NCI-H2171 treated with DMSO at 0.1 percent for 48 hours (cell line): ENCODE results near the gene PLCH2.

Experiments used
- DNase-seq: peaks from one replicate; lab custom pipeline; 2025; lab: John Stamatoyannopoulos, UW

PLCH2 gene

DNA sequence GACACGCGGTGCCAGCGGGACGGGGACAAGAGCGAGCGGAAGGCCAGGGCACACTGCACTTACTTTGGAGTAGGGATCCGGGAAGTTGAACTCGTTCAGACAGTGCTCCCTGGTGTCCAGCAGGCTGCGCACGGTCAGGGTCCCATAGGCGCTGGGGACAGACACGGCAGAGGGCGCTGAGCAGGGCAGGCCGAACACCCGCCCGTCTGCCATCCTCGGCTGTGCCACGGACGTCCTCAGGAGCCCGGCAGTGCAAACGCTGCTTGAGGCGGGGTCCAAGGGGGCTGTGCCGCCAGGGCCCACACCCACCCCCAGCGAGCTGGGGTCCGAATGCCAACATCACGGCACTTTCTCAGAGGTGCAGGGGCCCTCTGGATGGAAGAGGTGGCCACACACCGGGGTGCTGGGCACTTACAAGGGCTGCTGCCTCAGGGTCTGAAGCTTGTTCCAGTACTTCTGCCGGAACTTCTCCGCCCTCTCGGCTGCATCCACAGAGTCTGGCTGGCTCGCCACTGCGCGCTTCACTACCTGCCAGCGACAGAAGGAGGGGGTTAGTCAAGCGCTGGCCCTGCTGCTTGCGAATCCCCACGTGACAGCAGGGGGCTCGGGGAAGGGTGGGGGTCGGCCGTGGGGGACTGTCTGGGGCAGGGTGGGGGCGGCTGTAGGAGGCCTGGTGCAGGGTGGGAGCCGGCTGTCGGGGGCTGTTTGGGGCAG lies 38.0 kb downstream of the PLCH2 start:
- DNase-seq: no peak

DNA sequence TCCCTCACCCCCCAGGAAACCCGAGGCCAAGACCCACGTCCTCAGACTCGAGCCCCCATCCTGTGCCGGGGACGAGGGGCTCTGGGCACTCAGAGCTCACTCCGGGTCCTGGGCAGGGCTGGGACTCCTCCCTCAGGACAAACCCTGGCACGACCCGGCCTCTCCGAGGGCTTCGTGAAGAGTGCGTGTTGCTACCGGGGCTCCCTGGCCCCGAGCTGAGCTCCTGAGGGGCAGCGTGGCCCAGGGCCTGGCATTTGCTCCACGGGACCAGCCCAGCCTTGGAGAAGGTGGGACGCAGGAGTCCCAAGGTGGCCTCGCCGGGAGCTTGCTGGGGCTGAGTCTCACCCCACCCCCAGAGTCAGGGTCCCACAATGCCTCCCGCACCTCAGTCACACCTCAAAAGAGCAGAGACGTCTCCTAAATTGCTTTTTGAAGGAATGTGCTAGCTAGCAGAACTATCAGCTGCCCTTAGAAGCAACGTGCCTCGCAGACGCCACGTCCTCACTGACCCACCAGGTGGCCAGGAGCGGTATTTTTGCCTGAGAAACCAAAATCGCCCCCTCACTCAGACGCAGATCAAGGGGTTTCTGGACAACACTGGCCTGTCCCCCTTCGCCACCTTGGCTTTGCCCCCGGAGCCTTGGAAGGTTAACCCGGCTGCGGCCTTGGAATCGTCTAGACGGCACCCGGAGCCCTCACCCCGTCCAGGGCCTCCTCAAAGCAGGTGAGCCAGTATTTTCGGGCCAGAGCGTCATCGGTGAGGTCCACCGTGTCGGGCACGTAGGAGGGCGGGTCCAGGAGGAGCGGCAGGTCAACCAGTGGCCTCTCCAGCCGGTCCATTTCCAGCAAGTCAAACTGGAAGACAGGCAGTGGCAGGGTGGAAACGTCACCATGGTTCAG lies 39.0 kb downstream of the PLCH2 start:
- no peak for DNase-seq

DNA sequence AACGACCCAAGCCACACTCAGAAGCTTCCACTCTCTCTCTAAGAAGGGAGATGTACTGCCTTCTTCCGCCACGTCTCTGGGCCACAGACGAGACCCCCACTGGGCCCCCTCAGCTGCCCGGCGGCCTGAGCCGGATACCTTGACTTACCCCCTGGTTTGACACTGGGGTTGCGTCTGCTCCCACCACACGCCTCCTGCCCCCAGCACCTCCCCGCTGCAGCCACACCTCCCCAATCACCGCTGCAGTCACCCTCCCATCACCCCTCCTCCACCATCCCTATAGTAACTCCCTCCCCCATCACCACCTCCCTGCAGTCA lies 39.6 kb downstream of the PLCH2 start:
- no peak for DNase-seq

DNA sequence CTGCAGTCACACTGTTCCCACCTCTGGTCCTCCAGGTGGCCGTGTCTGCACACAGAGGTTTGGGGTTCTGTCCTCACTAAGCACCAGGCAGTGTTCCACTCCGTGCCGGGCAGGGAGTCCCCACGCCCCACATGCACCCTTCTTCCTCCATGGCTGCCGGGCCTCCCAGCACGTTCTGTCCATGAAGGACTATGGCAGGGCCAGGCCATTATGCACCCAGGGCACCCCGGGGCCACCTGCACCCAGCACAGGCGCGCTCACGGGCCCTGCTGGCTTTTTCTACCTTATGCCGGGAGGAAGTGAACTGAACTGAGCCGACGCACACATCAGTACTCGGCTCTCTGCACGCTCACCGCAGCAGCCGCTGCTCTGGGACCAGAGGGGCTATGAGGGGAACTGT lies 40.0 kb downstream of the PLCH2 start:
- no peak for DNase-seq

DNA sequence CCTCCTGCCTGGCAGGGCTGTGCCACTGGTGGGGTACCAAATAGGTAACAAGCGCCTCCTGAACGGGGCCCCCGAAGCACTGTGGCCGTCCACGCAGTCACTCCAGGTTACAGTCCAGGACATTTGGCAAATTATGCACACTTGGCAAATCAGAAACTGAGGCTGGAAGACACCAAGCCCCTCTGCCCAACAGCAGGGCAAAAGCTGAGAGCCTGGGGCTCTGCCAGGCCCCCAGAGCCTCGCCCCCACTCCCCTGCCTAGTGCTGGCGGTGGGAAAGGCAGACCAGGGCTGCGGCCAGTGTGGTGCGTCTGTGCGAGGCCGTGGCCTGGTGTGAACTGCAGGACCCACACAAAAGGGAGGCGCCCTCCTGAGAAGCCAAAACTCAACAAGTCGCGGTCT lies 40.9 kb downstream of the PLCH2 start:
- DNase-seq: no peak

DNA sequence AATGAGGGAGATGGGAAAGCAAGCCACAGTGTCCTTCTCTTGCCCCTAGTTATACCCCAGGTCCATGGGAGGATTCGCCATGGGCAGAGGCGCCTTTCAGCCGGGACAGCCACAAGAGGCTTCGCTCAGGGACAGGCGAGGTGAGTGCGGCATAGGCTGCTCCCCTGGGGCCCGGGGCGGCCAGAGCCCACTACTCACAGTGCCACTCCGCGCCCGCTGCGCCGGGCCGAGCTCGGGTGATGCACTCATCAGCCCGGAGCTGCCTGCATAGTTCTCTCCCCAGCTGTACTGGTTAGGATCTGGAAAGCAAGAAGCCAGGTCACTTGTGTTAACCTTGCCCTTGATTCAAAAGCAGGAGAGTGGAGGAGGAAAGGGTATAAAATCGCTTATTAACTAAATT lies 41.9 kb downstream of the PLCH2 start:
- no peak for DNase-seq

DNA sequence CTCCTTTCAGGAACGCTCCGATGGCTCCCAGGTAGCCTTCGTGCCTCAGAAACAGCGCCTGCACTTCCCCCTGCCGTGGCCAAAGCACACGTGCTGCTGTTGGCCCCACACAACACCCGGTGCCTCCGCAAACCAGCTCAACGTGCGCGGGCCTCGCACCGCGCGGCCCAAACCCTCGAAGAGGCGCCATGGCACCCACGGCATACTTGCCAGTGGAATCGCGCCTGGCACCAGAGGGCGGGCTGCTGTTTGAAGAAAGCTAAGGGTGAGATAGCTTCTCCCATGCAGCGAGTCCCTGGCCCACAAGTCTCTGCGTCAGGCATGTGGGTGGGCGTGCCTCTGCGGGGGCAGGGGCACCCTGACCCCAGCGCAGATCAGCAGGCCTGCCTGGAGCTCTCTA lies 42.4 kb downstream of the PLCH2 start:
- DNase-seq: no peak

DNA sequence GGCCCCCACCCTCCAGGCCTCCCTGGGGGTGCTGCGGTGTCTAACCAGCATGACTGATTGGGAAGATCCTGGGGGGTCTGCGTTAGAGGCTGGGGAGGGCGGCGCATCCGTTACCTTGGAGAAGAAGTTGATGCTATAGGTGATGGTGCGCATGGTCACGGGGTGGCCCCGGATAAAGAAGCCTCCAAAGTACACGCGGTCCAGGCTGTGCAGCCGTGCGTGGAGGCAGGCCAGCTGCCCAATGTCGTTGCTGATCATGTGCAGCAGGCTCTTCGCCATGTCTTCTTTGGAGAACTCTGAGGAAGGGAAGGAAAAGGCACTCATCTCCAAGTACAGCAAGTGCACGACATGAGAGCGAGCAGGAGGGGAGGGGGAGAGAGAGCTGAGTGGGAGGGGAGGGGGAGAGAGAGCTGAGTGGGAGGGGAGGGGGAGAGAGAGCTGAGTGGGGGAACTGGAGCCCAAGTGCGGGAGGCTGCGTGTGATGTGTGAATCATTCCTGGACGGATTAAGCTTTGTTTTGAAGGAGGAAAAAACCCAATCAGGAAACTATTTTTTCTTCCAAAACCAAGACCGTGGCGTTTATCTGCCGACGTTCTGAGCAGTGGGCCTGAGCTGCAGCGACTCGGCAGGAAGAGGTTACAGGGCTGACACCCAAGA lies 43.1 kb downstream of the PLCH2 start:
- no peak for DNase-seq

DNA sequence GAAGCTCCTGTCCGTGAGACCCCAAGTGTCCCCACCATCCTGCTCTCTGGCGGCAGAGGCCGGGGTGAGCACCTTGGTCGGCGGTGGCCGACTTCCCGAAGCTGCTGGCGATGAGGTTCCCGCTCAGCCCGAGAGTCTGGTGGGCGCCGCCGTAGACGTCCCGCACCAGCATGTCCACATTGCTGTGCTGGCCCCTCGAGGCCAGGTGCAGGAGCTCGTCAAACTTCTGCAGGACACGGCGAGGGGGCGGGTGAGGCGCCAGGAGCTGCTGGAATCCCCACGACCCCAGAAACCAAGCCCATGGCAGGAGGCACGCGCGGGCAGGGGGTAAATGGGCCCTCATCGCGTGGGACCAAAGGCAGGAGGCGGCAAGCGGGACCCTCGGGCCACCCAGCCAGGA lies 43.6 kb downstream of the PLCH2 start:
- DNase-seq: no peak

DNA sequence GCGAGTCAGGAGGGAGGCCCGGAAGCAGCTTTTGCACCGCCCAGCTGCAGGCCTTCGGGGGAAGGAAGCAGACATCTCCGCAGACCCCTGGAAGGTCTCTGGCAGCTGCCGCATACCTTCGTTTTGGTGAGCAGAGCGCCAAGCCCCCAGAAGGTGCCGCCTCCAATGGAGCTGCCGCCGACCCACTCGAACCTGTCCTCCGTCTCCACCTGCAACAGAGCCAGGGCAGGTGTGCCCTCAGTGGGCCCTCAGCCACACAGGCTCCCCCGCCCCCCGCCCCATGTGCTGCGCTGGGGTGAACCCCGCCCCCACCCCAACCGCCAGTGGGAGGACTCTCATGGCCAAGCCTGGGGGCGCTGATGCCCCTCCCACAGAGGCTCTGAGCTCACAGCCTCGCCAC lies 44.1 kb downstream of the PLCH2 start:
- no peak for DNase-seq

DNA sequence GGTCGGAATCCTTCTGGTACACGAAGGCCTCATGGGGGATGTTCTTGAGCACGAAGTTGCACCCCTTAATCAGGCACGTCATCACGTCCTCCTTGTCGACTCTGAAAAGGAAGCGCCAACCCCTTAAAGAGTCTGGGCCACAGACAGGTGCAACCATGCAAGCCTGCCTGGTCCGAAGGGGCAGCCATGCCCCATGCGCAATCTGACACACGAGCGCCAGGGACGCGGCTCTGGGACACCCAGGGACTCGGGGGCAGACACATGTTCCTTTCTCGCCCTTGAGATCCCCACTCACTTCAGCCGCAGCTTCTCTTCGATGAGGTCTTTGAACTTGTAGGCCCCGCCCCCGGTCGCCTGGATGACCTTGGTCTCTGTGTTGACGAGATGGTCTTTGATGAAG lies 44.7 kb downstream of the PLCH2 start:
- DNase-seq: no peak

DNA sequence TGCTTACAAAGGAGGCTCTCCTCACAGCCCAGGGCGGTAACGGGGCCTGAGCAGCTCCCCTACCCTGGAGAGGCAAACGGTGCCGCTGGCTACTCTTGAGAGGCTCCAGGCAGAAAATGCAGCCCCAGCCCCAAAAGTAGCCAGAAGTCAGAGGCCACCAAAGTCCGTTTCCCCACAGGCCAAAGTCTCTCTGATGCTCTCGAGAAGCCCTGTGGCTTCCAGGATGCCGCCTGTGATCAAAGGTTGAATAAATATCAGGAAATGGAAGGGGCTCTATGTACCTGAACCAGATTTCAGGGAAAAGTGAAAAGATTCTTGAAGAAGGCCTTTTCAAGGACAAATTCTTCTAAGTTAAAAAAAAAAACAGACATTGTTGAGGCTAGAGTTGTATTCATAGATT lies 46.1 kb downstream of the PLCH2 start:
- DNase-seq: no peak

DNA sequence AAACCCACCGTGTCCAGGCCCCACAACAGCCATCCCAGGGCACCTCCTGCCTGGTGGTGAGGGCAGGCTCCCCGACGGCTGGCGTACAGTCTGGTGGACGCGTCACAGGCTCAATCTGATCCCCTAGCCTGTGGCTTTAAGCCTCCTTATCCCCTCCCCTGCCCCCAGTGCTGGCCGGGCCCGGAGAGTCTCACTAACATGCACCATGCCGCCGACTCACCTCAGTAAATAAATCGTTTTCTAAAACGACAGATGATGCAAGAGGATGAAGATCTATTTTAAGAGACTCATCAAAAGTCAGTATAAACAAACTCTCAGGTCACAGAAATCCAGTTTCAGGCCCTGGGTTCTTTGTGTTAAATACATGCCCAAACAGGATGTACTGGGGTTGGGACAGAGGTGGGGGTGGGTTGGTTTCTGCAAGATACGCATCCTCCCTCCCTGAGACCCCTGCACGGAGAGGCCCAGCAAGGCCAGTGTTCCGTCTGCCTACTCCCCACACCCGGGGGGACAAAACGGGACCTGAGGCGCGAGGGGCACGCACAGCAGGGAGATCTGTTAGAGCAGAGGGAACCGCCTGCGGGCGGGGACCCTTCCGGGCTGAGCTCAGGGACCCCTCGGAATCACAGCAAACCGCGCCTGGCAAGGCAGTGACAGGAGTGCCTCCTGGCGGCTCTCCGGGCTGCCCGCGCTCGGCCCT lies 47.3 kb downstream of the PLCH2 start:
- no peak for DNase-seq

DNA sequence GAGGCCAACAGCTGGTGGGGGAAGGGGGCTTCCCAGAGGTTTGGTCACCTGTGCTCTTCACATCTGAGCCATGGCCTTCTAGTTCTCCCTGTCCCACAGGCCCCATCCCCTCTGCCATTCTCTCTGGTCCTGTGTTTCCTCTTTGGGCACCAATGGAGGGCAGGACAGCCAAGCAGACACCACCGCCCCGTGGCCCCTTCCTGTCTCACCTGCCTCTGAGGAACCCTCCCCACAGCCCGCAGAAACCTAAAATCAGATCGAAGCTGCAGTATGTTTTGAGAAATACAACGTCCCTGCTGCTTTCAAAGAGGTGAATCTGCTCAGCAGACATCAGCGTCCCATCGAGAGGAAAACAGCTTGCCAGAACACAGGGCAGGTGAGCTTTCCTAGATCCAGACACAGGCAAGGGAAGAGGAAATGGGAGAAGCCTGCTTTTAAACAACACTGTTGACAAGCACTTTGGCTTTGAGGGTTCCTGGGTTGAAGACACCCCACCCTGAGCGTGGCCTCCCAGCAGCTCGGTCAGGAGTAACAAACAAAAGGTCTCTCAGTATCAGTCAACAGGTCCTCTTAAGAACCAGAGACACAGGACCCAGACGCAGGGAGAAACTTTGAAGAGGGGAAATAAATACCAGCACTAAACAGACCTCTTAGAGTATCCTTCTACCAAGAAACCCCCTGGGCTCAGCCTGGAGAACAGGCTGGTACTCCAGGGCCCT lies 48.0 kb downstream of the PLCH2 start:
- DNase-seq: no peak

DNA sequence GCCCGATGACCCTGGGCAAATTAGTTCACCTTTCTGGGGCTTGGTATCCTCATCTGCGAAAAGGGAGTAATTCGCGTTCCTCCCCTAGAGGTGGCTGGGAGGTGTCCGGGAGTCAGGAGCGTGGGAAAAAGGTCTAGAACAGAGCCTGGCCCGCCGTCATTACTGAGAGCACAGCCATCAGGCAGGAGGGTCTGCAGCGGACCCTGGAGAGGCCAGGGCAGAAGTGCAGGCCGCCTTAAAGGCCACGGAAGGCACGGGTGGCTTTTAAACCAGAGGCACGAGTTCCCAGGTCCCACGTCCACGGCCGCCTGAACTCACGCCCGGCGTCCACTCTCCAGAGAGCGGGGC lies 49.5 kb downstream of the PLCH2 start:
- no peak for DNase-seq

DNA sequence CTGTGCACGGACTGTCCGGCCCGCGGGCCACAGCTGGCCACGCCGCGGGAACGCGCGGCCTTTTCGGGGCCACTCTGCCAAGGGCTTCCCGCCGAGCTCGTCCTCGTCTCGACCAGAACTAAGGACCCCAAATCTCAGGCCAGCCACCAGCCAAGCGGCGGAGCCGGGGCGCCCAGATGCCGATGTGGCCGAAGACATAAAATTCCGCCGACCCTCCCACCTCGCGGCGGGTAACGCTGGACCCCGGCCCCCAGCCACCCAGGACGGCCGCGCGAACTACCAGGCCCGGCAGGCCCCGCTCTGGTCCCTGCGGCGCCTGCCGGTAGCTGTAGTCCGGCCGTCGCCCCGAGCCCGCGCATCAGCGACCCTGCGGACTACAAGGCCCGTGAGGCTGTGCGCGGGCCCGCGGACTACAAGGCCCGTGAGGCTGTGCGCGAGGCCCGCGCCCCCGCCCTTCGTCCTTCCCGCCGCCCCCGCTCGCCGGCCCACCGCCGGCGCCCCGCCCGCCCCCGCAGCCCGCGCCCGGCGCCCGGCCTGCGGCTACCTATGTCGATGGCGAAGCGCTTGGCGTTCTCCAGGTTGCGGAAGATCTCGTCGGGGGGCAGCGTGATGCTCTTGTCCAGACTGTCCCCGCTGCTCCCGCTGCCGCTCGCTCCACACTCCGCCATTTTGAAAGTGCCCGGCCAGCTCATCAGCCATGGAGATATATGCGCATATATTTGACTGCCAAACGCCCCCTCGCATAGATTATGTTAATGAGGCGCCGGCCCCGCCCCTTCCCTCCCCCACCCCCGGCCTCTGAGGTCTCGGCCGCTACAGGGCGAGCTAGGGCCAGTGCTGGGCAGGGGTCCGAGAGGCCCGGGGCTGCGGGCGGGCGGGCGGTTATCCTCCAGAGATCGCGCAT lies 50.1 kb downstream of the PLCH2 start, which contains the start of gene PANK4:
PANK4 (minus strand) TSS at position 677 of the 904 bp plus-strand sequence; CDS start at position 668, 9 bp downstream.
- peak; percentile 87 for DNase-seq

DNA sequence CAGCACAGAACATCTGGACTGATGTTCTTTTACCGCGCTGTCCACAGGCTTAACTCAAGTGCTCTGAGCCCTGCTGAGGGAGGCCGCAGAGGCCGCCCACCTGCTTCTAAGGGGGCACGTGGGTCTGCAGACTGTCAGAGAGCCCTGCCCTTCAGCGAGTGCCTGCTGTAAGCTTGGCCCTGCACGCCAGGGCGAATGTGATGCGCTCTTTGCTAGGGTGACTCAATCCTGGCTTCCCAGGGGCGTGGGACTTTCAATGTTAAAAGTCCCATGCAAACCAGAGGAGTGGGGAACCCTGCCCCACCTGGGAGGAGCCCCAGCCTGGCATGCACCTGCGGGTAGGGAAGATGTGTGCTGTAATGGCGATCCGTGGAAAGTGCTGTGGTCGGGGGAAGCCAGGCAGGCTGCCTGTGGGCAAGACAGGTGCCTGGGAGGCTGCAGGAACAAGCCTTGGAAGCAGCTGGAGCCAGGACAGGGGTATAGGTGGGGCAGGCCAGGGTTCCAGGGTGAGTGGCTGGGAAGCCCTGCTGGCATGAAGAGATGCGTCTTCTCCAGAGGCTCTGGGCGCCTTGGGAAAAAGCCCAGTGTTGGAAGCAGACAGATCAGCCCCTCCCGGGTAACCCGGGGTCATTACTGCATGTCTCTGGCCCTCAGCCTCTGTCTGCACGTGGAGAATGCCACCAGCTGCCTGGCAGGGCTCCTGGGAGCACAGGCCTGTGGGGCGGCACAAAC lies 50.9 kb downstream of the PLCH2 start:
- peak; percentile 49 for DNase-seq

DNA sequence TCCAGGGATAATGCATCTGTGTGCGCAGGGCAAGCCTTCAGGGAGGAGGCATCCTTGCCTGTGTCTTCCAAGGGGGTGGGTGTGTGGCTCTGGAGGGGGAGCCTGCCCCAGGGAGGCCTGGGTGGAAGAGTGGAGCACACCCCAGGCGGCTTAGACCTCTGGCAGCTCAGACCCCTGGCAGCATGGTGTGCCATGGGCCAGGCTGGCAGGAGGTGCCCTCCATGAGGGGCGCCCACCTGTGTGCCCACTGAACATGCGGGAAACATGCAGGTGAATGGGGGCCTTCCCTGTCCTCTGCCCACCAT lies 51.4 kb downstream of the PLCH2 start:
- DNase-seq: no peak

DNA sequence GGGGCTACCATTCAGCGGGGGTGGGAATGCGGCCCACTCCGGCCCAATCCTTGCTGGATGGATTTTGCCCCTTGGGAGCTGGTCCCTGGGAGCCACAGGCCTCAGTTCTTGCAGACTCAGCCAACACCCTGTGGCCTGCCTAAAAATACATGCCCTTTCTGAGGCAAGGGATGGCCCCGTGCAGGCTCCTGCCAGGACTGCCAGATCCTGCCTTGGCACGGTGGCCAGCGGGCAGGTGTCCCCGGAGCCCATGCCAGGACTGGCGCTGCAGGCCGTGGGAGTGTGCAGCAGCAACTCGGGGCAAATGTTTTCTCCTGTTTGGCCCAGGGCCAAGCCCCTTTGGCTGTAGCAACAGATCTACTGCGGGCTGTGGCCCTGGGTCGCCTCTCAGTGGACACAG lies 51.9 kb downstream of the PLCH2 start:
- DNase-seq: no peak

DNA sequence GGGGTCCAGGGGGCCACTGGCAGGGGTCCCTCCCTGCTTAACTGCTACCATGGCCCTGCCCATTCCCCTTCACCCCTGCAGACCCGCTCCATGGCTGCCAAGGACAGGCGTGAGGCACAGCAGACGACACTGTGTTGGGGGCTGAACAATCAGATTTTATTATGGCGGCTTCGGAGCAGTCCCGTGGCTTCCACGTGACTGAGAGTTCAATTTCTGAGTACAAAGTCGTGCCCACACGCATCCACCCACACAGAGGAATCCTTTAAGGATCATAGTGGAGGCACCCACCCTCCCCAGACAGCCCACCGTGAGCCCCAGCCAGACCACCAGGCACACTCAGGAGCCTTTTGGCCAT lies 52.5 kb downstream of the PLCH2 start:
- no peak for DNase-seq
